ENCODE results near the gene EFCAB5.
"Not testable (repeated sequence)": the region's sequence is repeated elsewhere in the genome, so short reads cannot be mapped to it uniquely, and the experiment has no call there.

Gene EFCAB5

GRCh38 chr17:29936724-29937123 is 4.7 kb upstream of the EFCAB5 start:
- no peak for DNase-seq

GRCh38 chr17:29945281-29945680 is 3.8 kb downstream of the EFCAB5 start:
- DNase-seq: no peak

GRCh38 chr17:29948448-29949215 is 7.2 kb downstream of the EFCAB5 start:
- no peak for DNase-seq

- DNase-seq: no peak
These were observed 8.3 kb downstream of the EFCAB5 start for GRCh38 chr17:29949696-29950095.

GRCh38 chr17:29954405-29954804 is 13.0 kb downstream of the EFCAB5 start:
- DNase-seq: no peak

- no peak for DNase-seq
These were observed 14.8 kb downstream of the EFCAB5 start for GRCh38 chr17:29956225-29956624.

GRCh38 chr17:29957488-29957887 is 16.1 kb downstream of the EFCAB5 start:
- not testable (repeated sequence) for DNase-seq

- DNase-seq: no peak
These were observed 17.7 kb downstream of the EFCAB5 start for GRCh38 chr17:29958947-29959657.

GRCh38 chr17:29959658-29960337 is 18.4 kb downstream of the EFCAB5 start:
- no peak for DNase-seq

GRCh38 chr17:29962656-29963055 is 21.2 kb downstream of the EFCAB5 start:
- DNase-seq: no peak

GRCh38 chr17:29968271-29968670 is 26.8 kb downstream of the EFCAB5 start:
- DNase-seq: no peak

- no peak for DNase-seq
These were observed 30.8 kb downstream of the EFCAB5 start for GRCh38 chr17:29972277-29972676.

- no peak for DNase-seq
These were observed 31.6 kb downstream of the EFCAB5 start for GRCh38 chr17:29973005-29973404.

- DNase-seq: no peak
These were observed 36.4 kb downstream of the EFCAB5 start for GRCh38 chr17:29977836-29978235.

- no peak for DNase-seq
These were observed 38.8 kb downstream of the EFCAB5 start for GRCh38 chr17:29980261-29980660.

- no peak for DNase-seq
These were observed 41.7 kb downstream of the EFCAB5 start for GRCh38 chr17:29982991-29983653.

GRCh38 chr17:29996458-29996857 is 55.0 kb downstream of the EFCAB5 start:
- DNase-seq: no peak

- DNase-seq: no peak
These were observed 58.7 kb downstream of the EFCAB5 start for GRCh38 chr17:30000001-30000754.

- DNase-seq: no peak
These were observed 59.4 kb downstream of the EFCAB5 start for GRCh38 chr17:30000755-30001257.

- DNase-seq: no peak
These were observed 60.7 kb downstream of the EFCAB5 start for GRCh38 chr17:30002088-30002487.

GRCh38 chr17:30005709-30006320 is 64.4 kb downstream of the EFCAB5 start:
- no peak for DNase-seq

- not testable (repeated sequence) for DNase-seq
These were observed 70.5 kb downstream of the EFCAB5 start for GRCh38 chr17:30011934-30012333.
